Measurements from ENCODE around the gene NEU1. TPM values are rescaled to one million over a fixed set of nuclear protein-coding genes. Genes with fewer than 3 reads are reported as not detected.

The NEU1 gene
- polyA plus RNA-seq, 1 of the 3 experiments (the other 2 are of a cell fraction), result 43.0 TPM

- POLR2A ChIA-PET, result interaction anchor here (1.1 kb wide), 1 partner anchor 18 kb away, joined by 3 read pairs; no protein-coding TSS in a partner anchor
Measured at GRCh38 chr6:31884528-31885035, 22.0 kb upstream of the NEU1 start.

GRCh38 chr6:31883676-31884075 lies 21.1 kb upstream of the NEU1 start:
- DNase-seq, result peak; percentile 7
- no peak overlapping the region for H2AFZ ChIP-seq (ENCODE audit: low read depth)
- no peaks in the 10 kb centered on the region for H3K4me1 ChIP-seq (ENCODE audit: control insufficient read depth in 1 of 2, insufficient read depth in 2 of 2, low read depth in 1 of 2, low read length in 1 of 2)
- H3K79me2 ChIP-seq (ENCODE audit: insufficient read depth), result no peaks in the 10 kb centered on the region
- no peaks in the 10 kb centered on the region for H4K20me1 ChIP-seq (ENCODE audit: insufficient read depth)
- no peak overlapping the region for H3K4me2 ChIP-seq
- H3K27ac ChIP-seq (ENCODE audit: low read depth in 2 of 2, low read length in 1 of 2), result no peak overlapping the region
- H3F3A ChIP-seq (replicated peaks; ENCODE audit: insufficient read depth), result peaks cover 5% of the 10 kb centered on the region
- no peak overlapping the region for H3K9ac ChIP-seq
- ChIA-PET CTCF (interaction anchor here (1.0 kb wide), 2 partner anchors 8 to 19 kb away, joined by 3 to 4 read pairs; no protein-coding TSS in a partner anchor), POLR2A (interaction anchor here (0.5 to 1.1 kb wide), 2 partner anchors 19 to 228 kb away, joined by 3 read pairs; partner anchors contain the start of gene APOM)
- TF ChIP-seq TCF12 (IDR thresholded peaks at IDR 0.05) (no peak), FOSL2 (IDR thresholded peaks at IDR 0.05; ENCODE audit: borderline replicate concordance, low read depth) (no peak), RAD21 (IDR thresholded peaks at IDR 0.05; ENCODE audit: low read length) (no peak), SMC3 (IDR thresholded peaks at IDR 0.05; ENCODE audit: low read depth, low read length) (no peak), FOXJ3 (CRISPR knock-in tag; IDR thresholded peaks at IDR 0.05) (no peak), CHD2 (IDR thresholded peaks at IDR 0.05; ENCODE audit: low read length, partially characterized antibody) (no peak), FOXM1 (IDR thresholded peaks at IDR 0.05; ENCODE audit: low read depth) (no peak), CTCF (IDR thresholded peaks at IDR 0.05) (no peak), SIN3A (IDR thresholded peaks at IDR 0.05; ENCODE audit: borderline replicate concordance, low read depth, low read length) (no peak), PBX3 (IDR thresholded peaks at IDR 0.05) (no peak), POLR2AphosphoS5 (IDR thresholded peaks at IDR 0.05; ENCODE audit: low read depth, low read length) (no peak)
- H3K36me3 ChIP-seq (replicated peaks in 1 of 2; ENCODE audit: control insufficient read depth in 1 of 2, insufficient read depth in 2 of 2, low read length in 1 of 2), result peaks cover 14 to 73% of the 10 kb centered on the region in 2 experiments
- H3K9me3 ChIP-seq, result no peaks in the 10 kb centered on the region
- no peak overlapping the region for H3K4me3 ChIP-seq (ENCODE audit: low read depth in 2 of 2, low read length in 1 of 2)
- no peaks in the 10 kb centered on the region for H3K27me3 ChIP-seq (ENCODE audit: insufficient read depth)
- 95% methylated on average over 7 of the region's 12 CpGs for WGBS (ENCODE audit: low lambda C conversion rate)
- H3K9me2 ChIP-seq, result no peaks in the 10 kb centered on the region

More at GRCh38 chr6:31884528-31885035, 22.0 kb upstream of the NEU1 start:
- Histone ChIP-seq H3K9me2 (no peaks in the 10 kb centered on the region), H4K20me1 (ENCODE audit: insufficient read depth) (no peaks in the 10 kb centered on the region), H3K4me1 (ENCODE audit: control insufficient read depth in 1 of 2, insufficient read depth in 2 of 2, low read depth in 1 of 2, low read length in 1 of 2) (no peaks in the 10 kb centered on the region), H3K27ac (ENCODE audit: low read depth in 2 of 2, low read length in 1 of 2) (no peak overlapping the region), H3K36me3 (replicated peaks in 1 of 2; ENCODE audit: control insufficient read depth in 1 of 2, insufficient read depth in 2 of 2, low read length in 1 of 2) (peaks cover 16 to 80% of the 10 kb centered on the region in 2 experiments), H2AFZ (ENCODE audit: low read depth) (no peak overlapping the region), H3K4me3 (ENCODE audit: low read depth in 2 of 2, low read length in 1 of 2) (no peak overlapping the region), H3K4me2 (no peak overlapping the region), H3F3A (replicated peaks; ENCODE audit: insufficient read depth) (peaks cover 5% of the 10 kb centered on the region), H3K9me3 (no peaks in the 10 kb centered on the region), H3K79me2 (ENCODE audit: insufficient read depth) (no peaks in the 10 kb centered on the region), H3K27me3 (ENCODE audit: insufficient read depth) (no peaks in the 10 kb centered on the region), H3K9ac (no peak overlapping the region)
- CTCF ChIA-PET, result interaction anchor here (1.0 kb wide), 1 partner anchor 9 kb away, joined by 3 read pairs; no protein-coding TSS in a partner anchor
- TF ChIP-seq EP300 (IDR thresholded peaks at IDR 0.05; ENCODE audit: borderline replicate concordance in 1 of 2, low read depth in 1 of 2, low read length in 1 of 2), result no peak
- no peak for TF ChIP-seq FOSL2 (IDR thresholded peaks at IDR 0.05; ENCODE audit: borderline replicate concordance, low read depth)
- no peak for TF ChIP-seq USF1 (IDR thresholded peaks at IDR 0.05; ENCODE audit: borderline replicate concordance, low read depth)
- no peak for TF ChIP-seq NFIC (IDR thresholded peaks at IDR 0.05; ENCODE audit: borderline replicate concordance)
- TF ChIP-seq CTCF (IDR thresholded peaks at IDR 0.05), result no peak
- TF ChIP-seq TCF12 (IDR thresholded peaks at IDR 0.05), result no peak
- 93% methylated on average over 12 of the region's 22 CpGs for WGBS (ENCODE audit: low lambda C conversion rate)
- DNase-seq, result peak; percentile 14
